D341Med (cell line): ENCODE data around the gene ABCB8.

Source experiments
- DNase-seq: peaks from one replicate; pipeline ENCODE4 v3.0.0; 2012; ENCODE audit warnings: low spot score

ABCB8 gene

DNA sequence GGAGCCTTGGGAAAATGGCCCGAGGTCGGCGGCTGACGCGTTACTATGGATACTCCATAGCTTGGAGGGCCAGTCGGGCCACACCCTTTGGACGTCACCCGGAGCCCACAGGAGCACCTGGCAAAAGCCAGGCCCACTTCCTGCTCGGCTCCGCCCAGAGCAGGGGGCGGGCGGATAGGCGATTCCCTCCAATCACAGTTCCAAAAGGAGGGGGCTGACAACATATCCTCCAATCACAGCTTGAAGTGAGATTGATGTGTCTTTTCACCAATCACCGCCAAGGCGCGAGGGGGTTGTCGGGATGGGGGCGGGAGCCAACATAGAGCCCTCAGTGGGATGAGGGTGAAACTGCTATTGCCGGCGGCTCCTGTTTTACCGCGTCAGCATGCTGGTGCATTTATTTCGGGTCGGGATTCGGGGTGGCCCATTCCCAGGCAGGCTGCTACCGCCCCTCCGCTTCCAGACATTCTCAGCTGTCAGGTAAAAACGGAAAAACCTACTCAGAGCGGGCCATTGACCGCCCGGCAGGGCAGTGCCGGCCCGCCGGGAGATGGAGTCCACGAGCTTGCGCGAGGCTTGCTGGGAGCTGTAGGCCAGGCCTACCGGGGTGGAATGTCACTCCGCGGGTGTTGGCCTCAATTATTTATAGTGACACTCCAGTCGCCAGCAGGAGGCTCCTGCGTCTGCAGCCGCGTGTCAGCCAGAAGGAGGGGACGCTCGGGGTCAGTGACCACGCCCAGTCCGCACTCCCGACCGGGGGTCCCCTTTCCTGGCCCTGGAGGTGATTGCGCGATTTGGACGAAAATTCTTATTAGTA is at the start of gene ABCB8:
Gene ABCB8, plus strand, starts transcription at position 320 of the 817 bp plus-strand sequence. Its CDS starts 66 bp downstream, at position 386.
- peak; percentile 97 for DNase-seq

DNA sequence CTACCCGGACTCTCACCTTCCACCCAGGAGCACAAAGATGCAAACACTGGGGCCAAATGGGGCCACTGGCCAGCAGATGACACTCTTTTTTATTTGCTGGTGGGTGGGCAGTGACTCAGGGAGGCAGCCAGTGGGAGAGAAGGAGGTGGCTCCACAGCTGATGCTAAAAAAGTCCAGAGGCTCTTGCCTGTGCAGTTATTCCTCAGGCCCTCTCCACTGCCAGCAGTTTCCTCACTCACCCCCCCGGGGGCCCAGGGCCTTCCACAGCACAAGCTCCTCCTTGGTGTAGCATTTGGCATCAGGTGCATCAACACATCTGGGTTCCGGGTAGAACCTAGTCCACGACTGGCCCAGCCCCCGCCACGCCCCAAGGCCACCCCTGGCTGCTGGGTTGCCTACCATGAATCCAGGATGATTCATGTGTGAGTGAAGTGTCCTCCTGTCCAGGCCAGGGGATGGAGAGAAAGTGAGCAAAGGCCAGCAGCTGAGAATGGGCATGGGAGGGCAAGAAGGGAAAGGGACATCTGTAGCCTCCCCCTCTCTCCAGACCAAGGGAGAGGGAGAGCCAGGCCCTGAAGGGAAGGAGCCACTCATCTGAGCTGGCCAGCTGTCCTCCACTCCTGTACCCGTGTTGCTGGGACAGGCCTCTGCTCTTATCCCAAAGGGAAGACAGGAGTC is 48.4 kb upstream of the ABCB8 start:
- DNase-seq: no peak

- DNase-seq: no peak
These were observed 47.6 kb upstream of the ABCB8 start for GRCh38 chr7:150980663-150981062.

- peak; percentile 68 for DNase-seq
These were observed 46.6 kb upstream of the ABCB8 start for GRCh38 chr7:150981644-150982043.

DNA sequence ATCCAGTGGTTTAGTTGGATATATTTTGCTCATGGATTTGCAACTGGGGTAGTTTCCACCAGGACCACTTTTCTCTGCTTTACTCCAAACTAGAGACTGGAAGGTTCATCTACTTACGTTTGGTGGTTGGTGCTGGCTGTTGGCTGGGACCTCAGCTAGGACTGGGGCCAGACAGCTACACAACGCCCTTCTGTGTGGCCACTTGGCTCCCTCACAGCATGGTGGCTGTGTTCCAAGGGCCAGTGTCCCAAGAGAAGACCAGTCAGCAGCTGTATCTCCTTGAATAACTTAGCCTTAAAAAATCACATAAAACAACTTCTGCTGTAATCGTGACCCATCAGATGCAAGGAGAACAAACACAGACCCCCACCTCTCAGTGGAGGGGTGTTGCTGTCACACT is 45.9 kb upstream of the ABCB8 start:
- DNase-seq: no peak

- no peak for DNase-seq
These were observed 44.3 kb upstream of the ABCB8 start for GRCh38 chr7:150983893-150984368.

DNA sequence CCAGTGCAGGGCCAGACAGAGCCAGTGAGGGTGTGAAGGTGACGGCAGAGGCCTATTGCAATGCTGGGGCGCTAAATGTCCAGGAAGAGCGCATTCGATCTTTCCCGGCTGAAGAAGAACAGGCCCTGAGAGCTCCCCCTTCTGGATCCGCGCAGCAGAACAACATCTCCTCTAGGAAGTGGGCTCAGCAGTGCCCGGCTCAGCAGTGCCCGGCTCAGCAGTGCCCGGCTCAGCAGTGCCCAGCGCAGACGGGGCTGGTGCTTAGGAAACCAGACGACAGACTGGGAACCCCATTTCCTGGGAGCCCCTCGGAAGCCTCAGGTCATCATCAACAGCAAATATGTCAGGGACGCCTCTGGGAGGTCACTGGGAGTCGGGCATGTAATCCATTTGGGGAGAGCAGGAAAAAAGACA is 42.1 kb upstream of the ABCB8 start:
- peak; percentile 79 for DNase-seq

GRCh38 chr7:150986556-150986955 is 41.7 kb upstream of the ABCB8 start:
- no peak for DNase-seq

DNA sequence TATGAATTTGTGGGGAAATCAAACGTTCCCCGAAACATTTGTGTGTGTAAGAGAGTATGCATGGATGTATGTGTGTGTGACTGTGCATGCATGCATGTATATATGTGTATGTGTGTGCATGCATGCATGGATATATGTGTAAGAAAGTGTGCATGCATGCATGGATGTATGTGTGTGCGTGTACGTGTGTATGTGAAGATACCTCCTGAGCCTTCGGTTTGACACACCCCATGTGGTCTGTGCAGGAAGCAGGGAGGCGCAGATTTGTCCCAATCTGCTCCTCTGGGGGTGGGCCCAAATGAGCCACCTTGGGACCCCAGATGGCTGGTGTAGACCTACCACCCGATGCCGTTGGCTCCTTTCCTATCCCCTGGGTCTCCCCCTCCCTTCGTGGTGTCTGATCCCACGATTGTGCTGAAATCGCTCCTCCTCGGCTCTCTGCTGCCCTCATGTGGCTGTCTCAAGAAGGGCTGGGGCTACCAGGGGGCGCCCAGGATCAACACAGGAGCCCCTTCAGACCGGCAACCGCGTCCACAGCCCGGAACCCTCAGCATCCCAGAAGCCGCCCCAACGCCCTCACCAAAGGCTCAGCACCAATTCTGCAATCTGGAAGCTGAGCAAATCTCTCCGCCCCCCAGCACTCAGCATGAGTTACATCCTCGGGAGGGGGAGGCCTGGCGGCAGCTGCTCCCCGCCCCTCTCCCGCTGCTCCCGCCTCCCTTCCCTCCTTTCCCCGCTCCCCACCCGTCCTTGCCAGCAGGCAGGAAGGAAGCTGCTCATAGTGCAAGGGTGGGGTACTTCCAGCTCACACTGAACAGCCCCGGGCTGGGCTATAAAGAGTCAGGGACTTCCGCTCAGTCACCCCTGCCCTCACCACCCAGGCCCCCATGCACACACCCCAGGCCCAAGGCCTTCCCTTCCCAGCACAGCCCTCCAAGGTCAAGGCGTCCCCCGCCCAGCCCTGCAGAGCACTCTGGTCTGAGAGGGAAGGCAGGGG is 39.7 kb upstream of the ABCB8 start:
- DNase-seq: peak; percentile 89

GRCh38 chr7:150989456-150989855 is 38.8 kb upstream of the ABCB8 start:
- no peak for DNase-seq

DNA sequence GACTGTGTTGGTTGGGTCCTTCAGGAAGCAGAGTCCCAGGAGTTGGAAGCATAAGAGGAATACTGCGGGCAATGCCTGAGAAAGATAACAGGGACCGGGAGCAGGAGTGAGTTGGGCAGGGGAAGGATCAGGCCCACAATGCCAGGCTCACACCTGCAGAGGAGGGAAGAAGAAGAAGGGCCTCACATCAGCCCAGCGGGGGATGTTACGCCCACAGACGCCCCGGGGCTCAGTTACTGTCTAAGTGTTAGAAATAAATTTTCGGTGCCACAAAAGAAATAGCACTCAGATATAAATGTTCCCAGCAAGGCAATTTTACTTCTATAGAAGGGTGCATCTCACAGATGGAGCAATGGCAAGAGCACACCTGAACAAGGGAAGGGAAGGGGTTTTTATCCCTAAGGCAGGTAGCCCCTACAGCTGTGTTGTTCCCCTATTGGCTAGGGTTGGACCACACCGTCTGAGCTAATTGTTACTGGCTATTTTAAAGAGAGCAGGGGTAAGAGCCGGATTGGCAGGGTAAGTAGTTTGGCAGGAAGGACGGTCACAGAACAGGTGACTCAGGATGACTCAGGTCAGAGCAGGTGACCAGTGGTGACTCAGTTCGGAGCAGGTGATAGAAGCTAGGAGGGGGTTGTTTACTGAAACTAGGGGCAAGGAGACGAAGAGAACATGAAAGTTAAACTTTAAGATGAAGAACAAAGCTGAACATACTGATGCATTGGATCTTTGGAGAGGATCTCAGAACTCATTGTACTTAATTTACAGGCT is 37.6 kb upstream of the ABCB8 start, which contains the start of gene NOS3:
Gene NOS3, plus strand, starts transcription at position 602 of the 771 bp plus-strand sequence. CDS start 2,787 bp downstream, outside the sequence.
- DNase-seq: no peak

GRCh38 chr7:150992051-150992640 is 36.1 kb upstream of the ABCB8 start:
- DNase-seq: no peak

- peak; percentile 75 for DNase-seq
These were observed 35.4 kb upstream of the ABCB8 start for GRCh38 chr7:150992833-150993302.

- no peak for DNase-seq
These were observed 34.7 kb upstream of the ABCB8 start for GRCh38 chr7:150993511-150993910.

GRCh38 chr7:150994141-150994837 is 34.0 kb upstream of the ABCB8 start:
- DNase-seq: no peak

DNA sequence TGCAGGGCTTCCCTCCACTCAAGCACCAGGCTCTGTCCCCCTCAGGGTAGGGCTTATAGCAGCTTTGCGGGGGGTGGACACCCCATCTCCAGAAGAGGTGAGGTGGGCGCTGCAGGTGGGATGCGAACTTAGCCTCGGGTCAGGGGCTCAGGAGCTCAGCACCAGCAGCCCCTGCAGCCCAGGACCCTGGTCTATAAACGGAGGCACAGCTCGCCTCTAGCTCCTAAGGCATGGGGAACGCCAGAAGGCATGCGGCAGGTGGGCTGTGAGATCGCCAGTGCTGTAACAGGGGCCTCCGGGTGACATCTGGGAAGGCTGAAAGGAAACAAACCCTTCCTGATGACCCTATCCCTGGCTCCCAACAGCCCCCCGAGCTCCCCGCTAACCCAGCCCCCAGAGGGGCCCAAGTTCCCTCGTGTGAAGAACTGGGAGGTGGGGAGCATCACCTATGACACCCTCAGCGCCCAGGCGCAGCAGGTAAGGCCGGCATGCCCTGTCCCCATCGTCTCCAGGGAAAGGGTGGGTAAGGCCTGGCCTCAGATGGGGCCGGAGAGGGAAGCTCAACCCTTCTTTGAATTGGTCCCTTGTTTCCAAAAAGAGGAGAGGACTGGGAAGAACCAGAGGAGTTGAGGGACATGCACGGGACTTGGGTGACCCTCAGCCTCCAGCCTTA is 33.3 kb upstream of the ABCB8 start:
- no peak for DNase-seq

DNA sequence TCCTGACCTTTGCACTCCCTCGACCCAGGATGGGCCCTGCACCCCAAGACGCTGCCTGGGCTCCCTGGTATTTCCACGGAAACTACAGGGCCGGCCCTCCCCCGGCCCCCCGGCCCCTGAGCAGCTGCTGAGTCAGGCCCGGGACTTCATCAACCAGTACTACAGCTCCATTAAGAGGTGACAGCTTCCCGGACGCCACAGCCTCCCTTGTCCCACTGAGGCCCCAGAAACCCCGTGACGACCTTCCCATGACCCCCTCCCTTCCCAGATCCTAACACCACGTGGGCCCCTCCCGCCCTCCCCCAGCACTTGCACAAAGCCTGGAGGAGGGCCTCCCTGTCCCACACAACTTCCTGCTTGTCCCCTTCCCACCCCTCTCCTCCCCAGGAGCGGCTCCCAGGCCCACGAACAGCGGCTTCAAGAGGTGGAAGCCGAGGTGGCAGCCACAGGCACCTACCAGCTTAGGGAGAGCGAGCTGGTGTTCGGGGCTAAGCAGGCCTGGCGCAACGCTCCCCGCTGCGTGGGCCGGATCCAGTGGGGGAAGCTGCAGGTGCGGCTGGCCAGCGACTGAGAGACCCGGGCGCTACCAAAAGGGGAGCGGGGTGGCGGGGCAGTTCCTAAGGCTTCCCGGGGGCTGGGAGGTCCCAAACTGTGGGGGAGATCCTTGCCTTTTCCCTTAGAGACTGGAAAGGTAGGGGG is 31.7 kb upstream of the ABCB8 start:
- DNase-seq: no peak

GRCh38 chr7:150997075-150997511 is 31.2 kb upstream of the ABCB8 start:
- DNase-seq: no peak

- DNase-seq: no peak
These were observed 30.4 kb upstream of the ABCB8 start for GRCh38 chr7:150997817-150998216.
